ENCODE measurements around the gene WNT7A. TPM values are rescaled to one million over a fixed set of nuclear protein-coding genes. Genes with fewer than 3 reads are reported as not detected.

WNT7A gene
- total and polyA plus RNA-seq, 2 experiments from 2014 or later: not detected

GRCh38 chr3:13838421-13838820 is 41.5 kb downstream of the WNT7A start:
- Histone ChIP-seq H3K4me1 (ENCODE audit: low read depth) (no peaks in the 10 kb centered on the region), H3K9me3 (ENCODE audit: low read depth) (no peaks in the 10 kb centered on the region), H3K36me3 (no peaks in the 10 kb centered on the region), H3K4me3 (no peak overlapping the region), H3K27ac (no peak overlapping the region), H3K27me3 (peaks cover 4% of the 10 kb centered on the region)
- no peak for TF ChIP-seq CTCF (IDR thresholded peaks at IDR 0.05; ENCODE audit: low read depth, low read length)
- DNase-seq (ENCODE audit: low read depth in 1 of 2, low spot score in 1 of 2): no peak

- no peak for TF ChIP-seq CTCF (IDR thresholded peaks at IDR 0.05; ENCODE audit: low read depth, low read length)
- DNase-seq (ENCODE audit: low read depth in 1 of 2, low spot score in 1 of 2): no peak
- no peak overlapping the region for H3K27ac ChIP-seq
- peaks cover 4% of the 10 kb centered on the region for H3K27me3 ChIP-seq
- H3K36me3 ChIP-seq: no peaks in the 10 kb centered on the region
- no peaks in the 10 kb centered on the region for H3K9me3 ChIP-seq (ENCODE audit: low read depth)
- H3K4me3 ChIP-seq: no peak overlapping the region
- no peaks in the 10 kb centered on the region for H3K4me1 ChIP-seq (ENCODE audit: low read depth)
These were observed 42.1 kb downstream of the WNT7A start for GRCh38 chr3:13837751-13838150.

GRCh38 chr3:13836658-13837587 is 42.9 kb downstream of the WNT7A start:
- no peak overlapping the region for H3K4me3 ChIP-seq
- no peak overlapping the region for H3K27ac ChIP-seq
- no peaks in the 10 kb centered on the region for H3K9me3 ChIP-seq (ENCODE audit: low read depth)
- no peaks in the 10 kb centered on the region for H3K36me3 ChIP-seq
- TF ChIP-seq CTCF (IDR thresholded peaks at IDR 0.05; ENCODE audit: low read depth, low read length): no peak
- no peak for DNase-seq (ENCODE audit: low read depth in 1 of 2, low spot score in 1 of 2)
- H3K4me1 ChIP-seq (ENCODE audit: low read depth): no peaks in the 10 kb centered on the region
- peaks cover 4% of the 10 kb centered on the region for H3K27me3 ChIP-seq

GRCh38 chr3:13835246-13835645 is 44.6 kb downstream of the WNT7A start:
- no peak for DNase-seq (ENCODE audit: low read depth in 1 of 2, low spot score in 1 of 2)
- Histone ChIP-seq H3K4me3 (no peak overlapping the region), H3K9me3 (ENCODE audit: low read depth) (no peaks in the 10 kb centered on the region), H3K36me3 (no peaks in the 10 kb centered on the region), H3K4me1 (ENCODE audit: low read depth) (no peaks in the 10 kb centered on the region), H3K27ac (no peak overlapping the region), H3K27me3 (no peaks in the 10 kb centered on the region)
- TF ChIP-seq CTCF (IDR thresholded peaks at IDR 0.05; ENCODE audit: low read depth, low read length): no peak

GRCh38 chr3:13834258-13835035 is 45.4 kb downstream of the WNT7A start:
- no peak for DNase-seq (ENCODE audit: low read depth in 1 of 2, low spot score in 1 of 2)
- no peaks in the 10 kb centered on the region for H3K36me3 ChIP-seq
- no peaks in the 10 kb centered on the region for H3K4me1 ChIP-seq (ENCODE audit: low read depth)
- H3K4me3 ChIP-seq: no peak overlapping the region
- TF ChIP-seq CTCF (IDR thresholded peaks at IDR 0.05; ENCODE audit: low read depth, low read length): no peak
- H3K9me3 ChIP-seq (ENCODE audit: low read depth): no peaks in the 10 kb centered on the region
- H3K27me3 ChIP-seq: no peaks in the 10 kb centered on the region
- no peak overlapping the region for H3K27ac ChIP-seq
